ENCODE results near the gene TMEM51.

TMEM51 gene

DNA sequence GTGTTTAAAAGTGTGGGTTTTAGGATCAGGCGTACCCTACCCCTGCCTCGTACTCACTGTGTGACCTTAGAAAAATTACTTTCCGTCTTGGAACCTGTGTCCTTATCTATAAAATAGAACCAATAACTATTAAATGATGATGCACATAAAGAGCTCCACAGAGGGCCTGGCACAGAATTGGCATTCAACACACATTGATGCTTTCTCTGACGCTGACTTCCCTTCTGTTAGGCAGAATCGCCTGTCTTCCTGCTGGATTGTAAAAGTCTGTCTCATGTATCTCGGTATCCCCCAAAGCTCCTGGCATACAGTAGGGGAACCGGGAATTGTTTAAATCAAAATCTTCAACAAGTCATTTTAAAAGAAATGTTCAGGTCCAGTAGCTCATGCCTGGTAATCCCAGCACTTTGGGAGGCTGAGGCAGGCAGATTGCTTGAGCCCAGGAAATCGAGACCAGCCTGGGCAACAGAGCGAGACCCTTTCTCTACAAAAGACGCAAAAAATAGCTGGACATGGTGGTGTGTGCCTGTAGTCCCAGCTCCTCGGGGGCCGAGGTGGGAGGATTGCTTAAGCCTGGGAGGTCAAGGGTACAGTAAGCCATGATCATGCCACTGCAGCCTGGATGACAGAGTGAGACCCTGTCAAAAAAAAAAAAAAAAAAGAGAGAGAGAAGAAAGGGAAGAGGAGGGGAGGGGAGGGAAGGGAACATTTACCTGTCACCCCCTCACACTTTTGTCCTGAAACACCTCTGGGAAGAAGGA is 52.2 kb downstream of the TMEM51 start:
- H3K27ac ChIP-seq (ENCODE audit: low read depth, low read length): no peak overlapping the region
- no peak overlapping the region for H3K14ac ChIP-seq (ENCODE audit: low read length)
- H3K4me3 ChIP-seq (ENCODE audit: low read depth, low read length): no peak overlapping the region
- no peaks in the 10 kb centered on the region for H3K79me2 ChIP-seq (ENCODE audit: control insufficient read depth, insufficient read depth, low read length, poor library complexity)
- DNase-seq: no peak
- H3K9ac ChIP-seq (ENCODE audit: low read length): no peak overlapping the region
- H3K27me3 ChIP-seq (ENCODE audit: insufficient read depth, low read length): no peaks in the 10 kb centered on the region
- no peak overlapping the region for H3K4ac ChIP-seq (ENCODE audit: low read depth, low read length)
- no peak overlapping the region for H3K4me2 ChIP-seq (ENCODE audit: low read length)
- H3K23ac ChIP-seq (ENCODE audit: low read length): no peak overlapping the region
- no peak overlapping the region for H4K91ac ChIP-seq (ENCODE audit: low read depth, low read length)
- H3K36me3 ChIP-seq (ENCODE audit: control insufficient read depth in 1 of 2, insufficient read depth in 2 of 2, low read length in 2 of 2): no peaks in the 10 kb centered on the region
- H2AK5ac ChIP-seq (ENCODE audit: low read length): no peak overlapping the region
- WGBS (ENCODE audit: extremely low coverage, insufficient coverage, insufficient read length): no CpG with 5 or more reads among the region's 12 CpGs
- H3K4me1 ChIP-seq (ENCODE audit: control insufficient read depth in 1 of 2, insufficient read depth in 2 of 2, low read length in 2 of 2): peaks cover 10 to 15% of the 10 kb centered on the region in 2 experiments
- no peak overlapping the region for H3K18ac ChIP-seq (ENCODE audit: low read length)
- no peaks in the 10 kb centered on the region for H3K9me3 ChIP-seq (ENCODE audit: insufficient read depth, low read depth, low read length)
- H2BK12ac ChIP-seq (ENCODE audit: low read length): no peak overlapping the region
- no peak overlapping the region for H4K8ac ChIP-seq (ENCODE audit: low read depth, low read length)
- H2AFZ ChIP-seq (ENCODE audit: insufficient read depth, low read length, poor library complexity): no peak overlapping the region
- H4K12ac ChIP-seq (ENCODE audit: low read depth, low read length): no peak overlapping the region
- no peak overlapping the region for H2BK120ac ChIP-seq (ENCODE audit: insufficient read depth, low read length, poor library complexity)
- H3K79me1 ChIP-seq (ENCODE audit: low read length): no peaks in the 10 kb centered on the region
- H2BK5ac ChIP-seq (ENCODE audit: low read depth, low read length, poor library complexity): no peak overlapping the region

DNA sequence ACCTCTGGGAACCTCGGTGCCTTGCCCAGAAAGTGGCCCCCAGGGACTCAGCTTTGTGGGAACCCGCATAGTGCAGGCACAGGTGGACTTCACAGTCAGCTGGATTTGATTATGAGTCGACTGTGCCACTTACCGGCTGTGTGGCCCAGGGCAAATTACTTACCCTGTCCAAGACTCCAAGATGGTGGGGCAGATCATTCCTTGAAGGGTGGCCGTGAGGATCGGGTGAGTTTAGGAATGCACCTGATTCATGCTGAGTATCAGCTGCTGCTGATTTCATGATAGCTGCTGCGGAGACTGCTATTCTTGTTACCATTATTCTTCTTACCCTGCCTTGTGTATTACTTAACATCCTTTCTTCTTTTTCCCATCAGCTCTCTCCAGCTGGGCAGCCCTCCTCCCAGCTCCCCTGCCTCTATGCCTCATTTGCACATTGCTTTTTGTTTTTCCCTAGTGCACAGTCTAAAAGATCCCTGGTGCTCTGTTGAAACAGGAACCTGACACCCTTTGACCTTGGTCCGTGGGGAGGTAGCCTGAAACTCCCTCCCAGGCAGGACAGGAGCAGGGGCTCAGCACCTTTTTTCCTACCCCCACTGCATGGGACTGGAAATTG is 53.0 kb downstream of the TMEM51 start:
- no peaks in the 10 kb centered on the region for H3K36me3 ChIP-seq (ENCODE audit: control insufficient read depth in 1 of 2, insufficient read depth in 2 of 2, low read length in 2 of 2)
- H4K12ac ChIP-seq (ENCODE audit: low read depth, low read length): no peak overlapping the region
- H2AFZ ChIP-seq (ENCODE audit: insufficient read depth, low read length, poor library complexity): no peak overlapping the region
- no peak overlapping the region for H3K18ac ChIP-seq (ENCODE audit: low read length)
- H3K9me3 ChIP-seq (ENCODE audit: insufficient read depth, low read depth, low read length): no peaks in the 10 kb centered on the region
- H3K4me1 ChIP-seq (ENCODE audit: control insufficient read depth in 1 of 2, insufficient read depth in 2 of 2, low read length in 2 of 2): peaks cover 8 to 11% of the 10 kb centered on the region in 2 experiments
- DNase-seq: peak; percentile 94
- H3K4me2 ChIP-seq (ENCODE audit: low read length): no peak overlapping the region
- no peak overlapping the region for H2BK12ac ChIP-seq (ENCODE audit: low read length)
- H3K27me3 ChIP-seq (ENCODE audit: insufficient read depth, low read length): no peaks in the 10 kb centered on the region
- no peak overlapping the region for H3K23ac ChIP-seq (ENCODE audit: low read length)
- no peak overlapping the region for H3K4me3 ChIP-seq (ENCODE audit: low read depth, low read length)
- H4K91ac ChIP-seq (ENCODE audit: low read depth, low read length): no peak overlapping the region
- H2BK5ac ChIP-seq (ENCODE audit: low read depth, low read length, poor library complexity): no peak overlapping the region
- H3K27ac ChIP-seq (ENCODE audit: low read depth, low read length): no peak overlapping the region
- no peak overlapping the region for H3K9ac ChIP-seq (ENCODE audit: low read length)
- H2BK120ac ChIP-seq (ENCODE audit: insufficient read depth, low read length, poor library complexity): no peak overlapping the region
- H3K14ac ChIP-seq (ENCODE audit: low read length): no peak overlapping the region
- no peaks in the 10 kb centered on the region for H3K79me2 ChIP-seq (ENCODE audit: control insufficient read depth, insufficient read depth, low read length, poor library complexity)
- no peaks in the 10 kb centered on the region for H3K79me1 ChIP-seq (ENCODE audit: low read length)
- no peak overlapping the region for H2AK5ac ChIP-seq (ENCODE audit: low read length)
- H4K8ac ChIP-seq (ENCODE audit: low read depth, low read length): no peak overlapping the region
- WGBS (ENCODE audit: extremely low coverage, insufficient coverage, insufficient read length): no CpG with 5 or more reads among the region's 8 CpGs
- no peak overlapping the region for H3K4ac ChIP-seq (ENCODE audit: low read depth, low read length)

DNA sequence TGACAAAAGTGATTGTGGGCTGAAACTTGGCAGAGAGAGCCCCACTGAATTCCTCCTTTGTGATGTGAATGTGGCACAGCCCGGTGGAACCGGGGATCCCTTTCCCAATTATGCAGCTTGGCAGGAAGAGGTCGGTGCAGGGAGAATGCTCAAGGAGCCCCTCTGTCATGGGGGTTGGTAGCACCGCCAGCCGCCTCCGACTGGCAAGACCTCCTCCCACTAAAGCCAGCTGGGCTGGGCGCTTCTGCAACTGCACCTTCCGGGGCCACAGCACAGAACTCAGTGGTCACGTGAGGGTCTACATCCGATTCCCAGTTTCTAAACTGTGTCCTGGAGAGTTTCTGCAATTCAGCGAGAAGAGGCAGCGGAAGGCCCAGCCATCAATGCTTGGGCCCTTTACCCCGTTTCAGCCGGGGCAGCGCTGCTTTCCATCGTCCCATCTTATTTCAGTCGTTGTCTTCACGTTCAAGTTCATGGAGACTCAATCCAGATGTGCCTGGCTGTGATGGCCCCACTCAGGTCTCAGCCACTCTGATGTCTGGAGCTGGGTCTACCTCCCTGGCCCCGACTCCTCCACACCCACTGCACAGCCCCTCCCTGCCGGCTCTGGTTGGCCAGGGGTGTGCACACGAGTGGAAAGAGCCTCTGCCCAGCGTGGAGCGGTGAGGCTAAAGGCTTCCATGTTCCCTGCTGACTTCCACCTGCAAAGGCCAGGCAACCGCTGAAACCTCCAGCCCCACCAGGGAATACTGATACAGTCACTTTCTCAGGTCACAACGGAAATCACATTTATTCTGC is 53.7 kb downstream of the TMEM51 start:
- H3K4ac ChIP-seq (ENCODE audit: low read depth, low read length): no peak overlapping the region
- H3K27me3 ChIP-seq (ENCODE audit: insufficient read depth, low read length): no peaks in the 10 kb centered on the region
- DNase-seq: no peak
- no peak overlapping the region for H3K18ac ChIP-seq (ENCODE audit: low read length)
- H3K79me2 ChIP-seq (ENCODE audit: control insufficient read depth, insufficient read depth, low read length, poor library complexity): no peaks in the 10 kb centered on the region
- no peak overlapping the region for H3K14ac ChIP-seq (ENCODE audit: low read length)
- H4K8ac ChIP-seq (ENCODE audit: low read depth, low read length): no peak overlapping the region
- no peak overlapping the region for H2AK5ac ChIP-seq (ENCODE audit: low read length)
- no peak overlapping the region for H3K27ac ChIP-seq (ENCODE audit: low read depth, low read length)
- no CpG with 5 or more reads among the region's 25 CpGs for WGBS (ENCODE audit: extremely low coverage, insufficient coverage, insufficient read length)
- peaks cover 5% of the 10 kb centered on the region in 2 experiments for H3K4me1 ChIP-seq (ENCODE audit: control insufficient read depth in 1 of 2, insufficient read depth in 2 of 2, low read length in 2 of 2)
- no peak overlapping the region for H3K4me3 ChIP-seq (ENCODE audit: low read depth, low read length)
- no peak overlapping the region for H4K91ac ChIP-seq (ENCODE audit: low read depth, low read length)
- H3K4me2 ChIP-seq (ENCODE audit: low read length): no peak overlapping the region
- no peak overlapping the region for H2BK5ac ChIP-seq (ENCODE audit: low read depth, low read length, poor library complexity)
- H3K36me3 ChIP-seq (ENCODE audit: control insufficient read depth in 1 of 2, insufficient read depth in 2 of 2, low read length in 2 of 2): no peaks in the 10 kb centered on the region
- H3K9ac ChIP-seq (ENCODE audit: low read length): no peak overlapping the region
- no peak overlapping the region for H2AFZ ChIP-seq (ENCODE audit: insufficient read depth, low read length, poor library complexity)
- H4K12ac ChIP-seq (ENCODE audit: low read depth, low read length): no peak overlapping the region
- H3K23ac ChIP-seq (ENCODE audit: low read length): no peak overlapping the region
- no peak overlapping the region for H2BK12ac ChIP-seq (ENCODE audit: low read length)
- no peaks in the 10 kb centered on the region for H3K79me1 ChIP-seq (ENCODE audit: low read length)
- H3K9me3 ChIP-seq (ENCODE audit: insufficient read depth, low read depth, low read length): no peaks in the 10 kb centered on the region
- no peak overlapping the region for H2BK120ac ChIP-seq (ENCODE audit: insufficient read depth, low read length, poor library complexity)

DNA sequence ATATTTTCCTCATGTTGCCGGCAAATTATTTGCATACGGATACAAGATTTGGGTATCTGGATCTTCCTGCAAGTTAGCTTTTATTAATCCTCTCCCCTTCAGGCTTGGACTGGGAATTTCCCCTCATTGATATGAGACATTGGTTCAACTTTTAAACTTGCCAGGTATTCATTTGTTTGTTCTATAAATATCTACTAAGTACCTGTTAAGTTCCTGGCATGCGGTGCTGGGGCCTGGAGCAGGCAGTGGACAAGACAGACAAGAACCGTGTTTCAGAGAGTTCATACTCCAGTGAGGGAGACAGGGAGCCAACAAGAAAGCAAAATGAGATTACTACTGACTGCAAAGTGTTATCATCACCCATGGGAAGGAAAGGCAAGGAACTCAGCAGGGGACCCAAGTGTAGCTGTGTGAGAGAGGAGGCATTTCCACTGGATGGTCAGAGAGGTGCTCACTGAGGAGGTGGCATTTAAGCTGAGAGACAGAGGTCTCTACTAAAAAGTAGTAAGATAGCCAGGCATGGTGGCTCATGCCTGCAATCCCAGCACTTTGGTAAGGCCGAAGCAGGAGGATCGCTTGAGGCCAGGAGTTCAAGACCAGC is 54.4 kb downstream of the TMEM51 start:
- H2BK12ac ChIP-seq (ENCODE audit: low read length): no peak overlapping the region

More for the DNA sequence above, 54.4 kb downstream of the TMEM51 start:
- Histone ChIP-seq H2BK5ac (ENCODE audit: low read depth, low read length, poor library complexity) (no peak overlapping the region), H3K27me3 (ENCODE audit: insufficient read depth, low read length) (no peaks in the 10 kb centered on the region), H4K12ac (ENCODE audit: low read depth, low read length) (no peak overlapping the region), H4K8ac (ENCODE audit: low read depth, low read length) (no peak overlapping the region), H3K18ac (ENCODE audit: low read length) (no peak overlapping the region), H3K4ac (ENCODE audit: low read depth, low read length) (no peak overlapping the region), H2AK5ac (ENCODE audit: low read length) (no peak overlapping the region), H3K4me1 (ENCODE audit: control insufficient read depth in 1 of 2, insufficient read depth in 2 of 2, low read length in 2 of 2) (peaks cover 10% of the 10 kb centered on the region in 2 experiments), H3K79me2 (ENCODE audit: control insufficient read depth, insufficient read depth, low read length, poor library complexity) (no peaks in the 10 kb centered on the region), H3K27ac (ENCODE audit: low read depth, low read length) (no peak overlapping the region), H4K91ac (ENCODE audit: low read depth, low read length) (no peak overlapping the region), H3K36me3 (ENCODE audit: control insufficient read depth in 1 of 2, insufficient read depth in 2 of 2, low read length in 2 of 2) (no peaks in the 10 kb centered on the region), H3K4me3 (ENCODE audit: low read depth, low read length) (no peak overlapping the region), H3K9ac (ENCODE audit: low read length) (no peak overlapping the region), H2BK120ac (ENCODE audit: insufficient read depth, low read length, poor library complexity) (no peak overlapping the region), H2AFZ (ENCODE audit: insufficient read depth, low read length, poor library complexity) (no peak overlapping the region), H3K4me2 (ENCODE audit: low read length) (no peak overlapping the region), H3K23ac (ENCODE audit: low read length) (peak overlapping the region; percentile 58), H3K9me3 (ENCODE audit: insufficient read depth, low read depth, low read length) (no peaks in the 10 kb centered on the region), H3K14ac (ENCODE audit: low read length) (no peak overlapping the region), H3K79me1 (ENCODE audit: low read length) (no peaks in the 10 kb centered on the region)
- whole genome bisulfite sequencing (ENCODE audit: extremely low coverage, insufficient coverage, insufficient read length): no CpG with 5 or more reads among the region's 6 CpGs
- DNase-seq: no peak
